Activated B cell treated with CpG ODN at 0.5 μM for 24 hours (primary cell): ENCODE results near the gene CEP70. TPM values are rescaled to one million over a fixed set of nuclear protein-coding genes. Genes with fewer than 3 reads are reported as not detected.

ENCODE experiments used
- ATAC-seq: fragments of 200-7000 bp; cut with Tn5 transposase; one replicate; pipeline ENCODE4 v1.10.0; 2021; ENCODE audit warnings: low read depth, mild to moderate bottlenecking, moderate library complexity
- CTCF ChIA-PET: fragments of 350-600 bp; sonication (Branson Sonifier 250); formaldehyde crosslinking; loops from one replicate; lab custom pipeline; 2021; ENCODE audit warnings: antibody characterized with exemption; lab: Charles Lee
- POLR2A ChIA-PET: fragments of 350-600 bp; sonication (Branson Sonifier 250); formaldehyde crosslinking; loops from one replicate; lab custom pipeline; 2021; ENCODE audit warnings: antibody characterized with exemption; lab: Charles Lee
- DNase-seq: peaks from one replicate; pipeline ENCODE4 v3.0.0; 2022
- H3K27ac Mint-ChIP-seq: one replicate; pipeline ENCODE4 v1.8.0; 2020; ENCODE audit warnings: mixed read lengths
- H3K27me3 Mint-ChIP-seq: one replicate; pipeline ENCODE4 v1.8.0; 2021; ENCODE audit warnings: mixed read lengths
- H3K36me3 Mint-ChIP-seq: one replicate; pipeline ENCODE4 v1.8.0; 2021; ENCODE audit warnings: low read depth, mixed read lengths
- H3K4me1 Mint-ChIP-seq: one replicate; pipeline ENCODE4 v1.8.0; 2021; ENCODE audit warnings: mixed read lengths
- H3K4me3 Mint-ChIP-seq: one replicate; pipeline ENCODE4 v1.8.0; 2020; ENCODE audit warnings: mild to moderate bottlenecking, mixed read lengths
- H3K9me3 Mint-ChIP-seq: one replicate; pipeline ENCODE4 v1.8.0; 2020; ENCODE audit warnings: mixed read lengths
- intact Hi-C: fragments of 100-400 bp; cut with micrococcal nuclease; formaldehyde crosslinking; loops from one replicate; pipeline ENCODE4 v1.15.1; 2024
- total RNA-seq: library from RNA; stranded (reverse); gene quantifications from 2 replicates; pipeline ENCODE4 v1.2.3, GENCODE V29; 2022
- TF ChIP-seq, protein P1 (sequence below): fragments of 200-600 bp; IDR thresholded peaks from one replicate; pipeline ENCODE4 v1.8.0; 2022; ENCODE audit warnings: antibody characterized with exemption, mild to moderate bottlenecking

The CEP70 gene
- total RNA-seq, 1 donor from 2014 or later, result 11.0 TPM

DNA sequence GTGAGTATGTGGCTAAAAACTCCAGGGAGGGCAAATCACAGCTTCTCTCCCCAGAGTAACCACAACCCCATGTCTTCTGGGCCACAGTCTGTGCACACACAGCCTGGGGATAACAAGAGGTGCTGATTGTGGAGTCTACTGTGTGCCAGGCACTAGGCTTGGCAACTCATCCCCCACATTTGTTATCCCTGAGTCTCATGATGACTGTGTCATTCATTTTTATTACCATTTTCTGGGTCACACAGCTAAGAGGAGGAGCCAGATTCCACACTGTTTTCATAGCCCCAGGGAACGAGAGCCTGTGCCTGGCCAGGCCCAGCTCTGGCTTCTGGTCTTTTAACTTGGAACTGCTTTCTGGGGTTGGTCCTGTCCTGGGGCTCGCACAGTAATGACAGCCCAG, 125.2 kb downstream of the CEP70 start:
- intact Hi-C loops, result no loop called here
- POLR2A ChIA-PET, result no interaction called here
- TF ChIP-seq, protein P1, sequence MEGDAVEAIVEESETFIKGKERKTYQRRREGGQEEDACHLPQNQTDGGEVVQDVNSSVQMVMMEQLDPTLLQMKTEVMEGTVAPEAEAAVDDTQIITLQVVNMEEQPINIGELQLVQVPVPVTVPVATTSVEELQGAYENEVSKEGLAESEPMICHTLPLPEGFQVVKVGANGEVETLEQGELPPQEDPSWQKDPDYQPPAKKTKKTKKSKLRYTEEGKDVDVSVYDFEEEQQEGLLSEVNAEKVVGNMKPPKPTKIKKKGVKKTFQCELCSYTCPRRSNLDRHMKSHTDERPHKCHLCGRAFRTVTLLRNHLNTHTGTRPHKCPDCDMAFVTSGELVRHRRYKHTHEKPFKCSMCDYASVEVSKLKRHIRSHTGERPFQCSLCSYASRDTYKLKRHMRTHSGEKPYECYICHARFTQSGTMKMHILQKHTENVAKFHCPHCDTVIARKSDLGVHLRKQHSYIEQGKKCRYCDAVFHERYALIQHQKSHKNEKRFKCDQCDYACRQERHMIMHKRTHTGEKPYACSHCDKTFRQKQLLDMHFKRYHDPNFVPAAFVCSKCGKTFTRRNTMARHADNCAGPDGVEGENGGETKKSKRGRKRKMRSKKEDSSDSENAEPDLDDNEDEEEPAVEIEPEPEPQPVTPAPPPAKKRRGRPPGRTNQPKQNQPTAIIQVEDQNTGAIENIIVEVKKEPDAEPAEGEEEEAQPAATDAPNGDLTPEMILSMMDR, result no peak
- DNase-seq (no peak), ATAC-seq (no peak)
- no peak overlapping the region for H3K27ac Mint-ChIP-seq
- H3K27me3 Mint-ChIP-seq, result peaks cover 16% of the 10 kb centered on the region
- no peaks in the 10 kb centered on the region for H3K4me1 Mint-ChIP-seq
- CTCF ChIA-PET, result no interaction called here
- no peak overlapping the region for H3K4me3 Mint-ChIP-seq
- H3K9me3 Mint-ChIP-seq, result no peaks in the 10 kb centered on the region
- H3K36me3 Mint-ChIP-seq, result no peaks in the 10 kb centered on the region

DNA sequence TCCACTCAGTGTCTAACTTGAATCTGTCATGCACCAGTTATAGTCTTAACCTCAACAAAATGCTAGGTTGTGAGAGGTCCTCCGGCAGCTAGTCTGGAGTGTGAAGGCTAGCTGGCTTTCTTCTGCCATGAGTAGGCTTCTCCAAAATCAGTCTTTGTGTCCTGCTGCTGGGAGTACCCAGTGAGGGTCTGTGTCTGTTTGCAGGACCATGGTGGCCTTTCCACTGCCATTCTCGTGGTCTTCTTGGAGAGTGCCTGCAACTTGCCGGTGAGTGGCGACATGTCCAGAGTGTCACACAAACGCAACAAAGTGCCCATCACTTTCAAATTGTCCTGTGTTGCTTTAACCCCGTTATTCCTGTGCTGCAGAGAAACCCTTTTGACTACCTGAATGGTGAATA, 125.6 kb downstream of the CEP70 start:
- H3K36me3 Mint-ChIP-seq, result no peaks in the 10 kb centered on the region

GRCh38 chr3:138467931-138468330, 126.1 kb downstream of the CEP70 start:
- intact Hi-C loops, result no loop called here
- no peak for ATAC-seq

More for the DNA sequence above, 125.6 kb downstream of the CEP70 start:
- Mint-ChIP-seq H3K4me1 (no peaks in the 10 kb centered on the region), H3K4me3 (no peak overlapping the region), H3K27me3 (peaks cover 18% of the 10 kb centered on the region), H3K27ac (no peak overlapping the region), H3K9me3 (no peaks in the 10 kb centered on the region)
- ChIA-PET POLR2A (no interaction called here), CTCF (no interaction called here)
- DNase-seq (no peak), ATAC-seq (no peak)
- intact Hi-C loops, result no loop called here
- TF ChIP-seq, protein P1, result no peak

DNA sequence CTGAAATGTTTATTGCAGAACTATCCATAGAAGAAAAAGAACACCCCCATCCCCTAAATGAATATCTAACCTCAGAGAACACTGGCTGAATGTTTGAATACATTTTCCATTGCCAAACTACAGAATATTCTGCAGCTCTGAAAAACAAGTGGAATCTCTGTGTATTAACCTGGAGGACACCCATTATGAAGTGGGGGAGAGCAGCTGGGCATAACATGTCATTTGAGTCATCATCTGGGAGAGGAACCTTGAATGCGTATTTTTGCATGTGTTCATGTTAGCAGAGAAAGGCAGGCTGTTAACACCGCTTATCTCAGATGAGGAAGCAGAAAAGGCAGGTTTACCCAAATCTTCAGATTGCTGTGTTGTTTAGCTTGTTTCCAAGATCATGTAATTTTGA, 128.1 kb downstream of the CEP70 start:
- CTCF ChIA-PET, result interaction anchor here (1.0 kb wide), 1 partner anchor 39 kb away, joined by 3 read pairs; no protein-coding TSS in a partner anchor
- TF ChIP-seq, protein P1, result no peak
- POLR2A ChIA-PET, result no interaction called here
- Mint-ChIP-seq H3K36me3 (no peaks in the 10 kb centered on the region), H3K9me3 (no peaks in the 10 kb centered on the region), H3K27ac (no peak overlapping the region), H3K4me1 (no peaks in the 10 kb centered on the region), H3K4me3 (no peak overlapping the region), H3K27me3 (peaks cover 18% of the 10 kb centered on the region)
- intact Hi-C loops, result no loop called here
- ATAC-seq (no peak), DNase-seq (no peak)

More at GRCh38 chr3:138467931-138468330, 126.1 kb downstream of the CEP70 start:
- CTCF ChIA-PET, result no interaction called here
- TF ChIP-seq, protein P1, result no peak
- DNase-seq, result no peak
- Mint-ChIP-seq H3K4me3 (no peak overlapping the region), H3K27me3 (peaks cover 18% of the 10 kb centered on the region), H3K27ac (no peak overlapping the region), H3K4me1 (no peaks in the 10 kb centered on the region), H3K9me3 (no peaks in the 10 kb centered on the region), H3K36me3 (no peaks in the 10 kb centered on the region)
- POLR2A ChIA-PET, result no interaction called here

DNA sequence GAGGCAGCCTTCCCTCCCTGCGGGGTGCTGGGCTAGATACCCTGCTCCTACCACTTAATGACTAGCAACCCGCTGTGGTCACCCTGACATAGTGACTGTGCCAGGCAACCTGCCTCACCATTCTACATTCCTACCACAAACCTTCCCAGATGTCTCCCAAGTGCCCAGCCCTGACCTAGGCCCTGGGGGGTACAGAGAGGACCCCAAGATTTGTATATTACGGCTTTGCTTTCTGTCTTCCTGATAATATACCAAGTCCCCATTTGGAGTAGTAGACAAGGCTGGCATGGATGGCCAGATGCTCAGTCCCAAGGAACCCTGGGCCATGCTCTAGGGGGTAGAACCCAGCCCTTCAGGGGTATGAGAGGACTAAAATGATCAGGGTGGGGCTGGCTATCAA, 128.6 kb downstream of the CEP70 start:
- Mint-ChIP-seq H3K9me3 (no peaks in the 10 kb centered on the region), H3K4me1 (no peaks in the 10 kb centered on the region), H3K27me3 (peaks cover 17% of the 10 kb centered on the region), H3K4me3 (no peak overlapping the region), H3K27ac (no peak overlapping the region), H3K36me3 (no peaks in the 10 kb centered on the region)
- ATAC-seq (no peak), DNase-seq (no peak)
- ChIA-PET POLR2A (no interaction called here), CTCF (no interaction called here)
- TF ChIP-seq, protein P1, result no peak
- intact Hi-C loops, result no loop called here
